HFFc6 (cell line): Measurements from ENCODE around the gene BRD3OS. TPM values are rescaled to one million over a fixed set of nuclear protein-coding genes. Genes with fewer than 3 reads are reported as not detected.
A peak's percentile ranks its signal among the peaks of the same experiment; 100 is the strongest.

ENCODE experiments used
- DNase-seq: peaks from one replicate; pipeline ENCODE4 v3.0.0-alpha.2; 2018
- H3K27ac Mint-ChIP-seq: 2 replicates; pipeline ENCODE4 v1.8.0; 2020; ENCODE audit warnings: mild to moderate bottlenecking, mixed read lengths
- H3K27me3 Mint-ChIP-seq: 2 replicates; pipeline ENCODE4 v1.8.0; 2021; ENCODE audit warnings: mild to moderate bottlenecking, moderate library complexity, mixed read lengths; ENCODE audit not compliant: insufficient read depth
- H3K36me3 Mint-ChIP-seq: 2 replicates; pipeline ENCODE4 v1.8.0; 2021; ENCODE audit warnings: low read depth, mixed read lengths
- H3K4me1 Mint-ChIP-seq: 2 replicates; pipeline ENCODE4 v1.8.0; 2020; ENCODE audit warnings: low read depth, mixed read lengths
- H3K4me3 Mint-ChIP-seq: 2 replicates; pipeline ENCODE4 v1.8.0; 2020; ENCODE audit warnings: mild to moderate bottlenecking, moderate library complexity, mixed read lengths
- H3K9me3 Mint-ChIP-seq: 2 replicates; pipeline ENCODE4 v1.8.0; 2020; ENCODE audit warnings: mild to moderate bottlenecking, mixed read lengths
- CTCF ChIP-seq: fragments of 200-600 bp; sonication (generic); IDR thresholded peaks from 2 replicates; pipeline ENCODE4 v1.5.0; 2021; ENCODE audit warnings: antibody characterized with exemption, mild to moderate bottlenecking
- total RNA-seq, 6 experiments: library from RNA; stranded (reverse); fragmentation: NEBNext Ultra II Directional; extraction: Animal tissue kit (Norgen Biotek cat#: 25700); gene quantifications; 2 replicates in 1 of 6; 3 replicates in 5 of 6; pipeline ENCODE4 v1.2.3, GENCODE V29; 2021

BRD3OS gene
- total RNA-seq, 6 experiments from 2014 or later = 28.7 to 36.8 (median 31.1) TPM

GRCh38 chr9:134053941-134054761 is 28.9 kb downstream of the BRD3OS start:
- no peaks in the 10 kb centered on the region; the same call in 1 of the 2 replicates for H3K27me3 Mint-ChIP-seq
- no peaks in the 10 kb centered on the region for H3K9me3 Mint-ChIP-seq
- no peak for DNase-seq
- no peak overlapping the region for H3K27ac Mint-ChIP-seq
- peaks cover 21% of the 10 kb centered on the region for H3K4me1 Mint-ChIP-seq
- no peak overlapping the region for H3K4me3 Mint-ChIP-seq
- no peak for TF ChIP-seq CTCF
- H3K36me3 Mint-ChIP-seq = 0 out of 2 replicates have a peak, but pooled peaks cover 5% of the 10 kb centered on the region

- TF ChIP-seq CTCF = no peak
- Mint-ChIP-seq H3K4me3 (0 out of 2 replicates have a peak overlapping the region, but pooled peaks have one; percentile 34), H3K27ac (peak overlapping the region; percentile 38; the same call in 1 of the 2 replicates), H3K27me3 (no peaks in the 10 kb centered on the region; the same call in 1 of the 2 replicates), H3K4me1 (peaks cover 29% of the 10 kb centered on the region), H3K9me3 (no peaks in the 10 kb centered on the region), H3K36me3 (0 out of 2 replicates have a peak, but pooled peaks cover 5% of the 10 kb centered on the region)
- no peak for DNase-seq
Observed at GRCh38 chr9:134054891-134055811, 29.9 kb downstream of the BRD3OS start.

- H3K27me3 Mint-ChIP-seq = no peaks in the 10 kb centered on the region; the same call in none of the 2 replicates
- peak overlapping the region; percentile 34; the same call in 1 of the 2 replicates for H3K4me3 Mint-ChIP-seq
- 0 out of 2 replicates have a peak, but pooled peaks cover 5% of the 10 kb centered on the region for H3K36me3 Mint-ChIP-seq
- TF ChIP-seq CTCF = no peak
- H3K27ac Mint-ChIP-seq = peak overlapping the region; percentile 53
- H3K9me3 Mint-ChIP-seq = no peaks in the 10 kb centered on the region
- peaks cover 36% of the 10 kb centered on the region for H3K4me1 Mint-ChIP-seq
- peak; percentile 53 for DNase-seq
Observed at GRCh38 chr9:134055981-134056461, 30.7 kb downstream of the BRD3OS start.

GRCh38 chr9:134056483-134057306 is 31.4 kb downstream of the BRD3OS start:
- Mint-ChIP-seq H3K27me3 (no peaks in the 10 kb centered on the region; the same call in none of the 2 replicates), H3K4me1 (peaks cover 36% of the 10 kb centered on the region), H3K4me3 (peak overlapping the region; percentile 19; the same call in 1 of the 2 replicates), H3K36me3 (0 out of 2 replicates have a peak, but pooled peaks cover under 1% of the 10 kb centered on the region), H3K9me3 (no peaks in the 10 kb centered on the region), H3K27ac (peak overlapping the region; percentile 53)
- no peak for TF ChIP-seq CTCF
- no peak for DNase-seq
